Measurements from ENCODE around the gene RTL5.

Gene RTL5

GRCh38 chrX:72110051-72110875 is 21.5 kb downstream of the RTL5 start:
- Mint-ChIP-seq H3K36me3 (no peaks in the 10 kb centered on the region), H3K9me3 (no peaks in the 10 kb centered on the region), H3K4me1 (peaks cover 11% of the 10 kb centered on the region), H3K27me3 (peaks cover 69% of the 10 kb centered on the region), H3K4me3 (no peak overlapping the region), H3K27ac (no peak overlapping the region)
- no peak for DNase-seq
- CTCF ChIA-PET: interaction anchor here (0.7 kb wide), 1 partner anchor 15 kb away, joined by 3 read pairs; no protein-coding TSS in a partner anchor

- H3K27me3 Mint-ChIP-seq: peaks cover 67% of the 10 kb centered on the region
- H3K9me3 Mint-ChIP-seq: no peaks in the 10 kb centered on the region
- no peak overlapping the region for H3K4me3 Mint-ChIP-seq
- CTCF ChIA-PET: no interaction called here
- DNase-seq: no peak
- H3K36me3 Mint-ChIP-seq: no peaks in the 10 kb centered on the region
- peak overlapping the region; percentile 21 for H3K27ac Mint-ChIP-seq
- peaks cover 21% of the 10 kb centered on the region for H3K4me1 Mint-ChIP-seq
These were observed 23.0 kb downstream of the RTL5 start for GRCh38 chrX:72108666-72109065.

GRCh38 chrX:72107841-72108595 is 23.7 kb downstream of the RTL5 start:
- CTCF ChIA-PET: no interaction called here
- H3K9me3 Mint-ChIP-seq: no peaks in the 10 kb centered on the region
- no peak for DNase-seq
- H3K4me1 Mint-ChIP-seq: peaks cover 21% of the 10 kb centered on the region
- H3K4me3 Mint-ChIP-seq: no peak overlapping the region
- H3K36me3 Mint-ChIP-seq: no peaks in the 10 kb centered on the region
- H3K27ac Mint-ChIP-seq: no peak overlapping the region
- peaks cover 67% of the 10 kb centered on the region for H3K27me3 Mint-ChIP-seq

- peaks cover 21% of the 10 kb centered on the region for H3K4me1 Mint-ChIP-seq
- no peaks in the 10 kb centered on the region for H3K9me3 Mint-ChIP-seq
- CTCF ChIA-PET: no interaction called here
- no peak overlapping the region for H3K27ac Mint-ChIP-seq
- H3K4me3 Mint-ChIP-seq: no peak overlapping the region
- H3K27me3 Mint-ChIP-seq: peaks cover 71% of the 10 kb centered on the region
- DNase-seq: no peak
- H3K36me3 Mint-ChIP-seq: no peaks in the 10 kb centered on the region
These were observed 24.4 kb downstream of the RTL5 start for GRCh38 chrX:72107320-72107719.

- CTCF ChIA-PET: interaction anchor here (1.0 kb wide), 1 partner anchor 22 kb away, joined by 4 read pairs; no protein-coding TSS in a partner anchor
- H3K4me3 Mint-ChIP-seq: no peak overlapping the region
- H3K27me3 Mint-ChIP-seq: peaks cover 79% of the 10 kb centered on the region
- DNase-seq: peak; percentile 67
- H3K36me3 Mint-ChIP-seq: no peaks in the 10 kb centered on the region
- H3K9me3 Mint-ChIP-seq: no peaks in the 10 kb centered on the region
- H3K27ac Mint-ChIP-seq: no peak overlapping the region
- peaks cover 39% of the 10 kb centered on the region for H3K4me1 Mint-ChIP-seq
These were observed 26.3 kb downstream of the RTL5 start for GRCh38 chrX:72105436-72105835.

GRCh38 chrX:72102760-72103159 is 29.0 kb downstream of the RTL5 start:
- no peak for DNase-seq
- CTCF ChIA-PET: interaction anchor here (1.7 kb wide), 1 partner anchor 80 kb away, joined by 5 read pairs; no protein-coding TSS in a partner anchor
- Mint-ChIP-seq H3K27me3 (peaks cover 69% of the 10 kb centered on the region), H3K9me3 (no peaks in the 10 kb centered on the region), H3K4me3 (no peak overlapping the region), H3K36me3 (no peaks in the 10 kb centered on the region), H3K4me1 (peaks cover 48% of the 10 kb centered on the region), H3K27ac (no peak overlapping the region)

GRCh38 chrX:72102126-72102525 is 29.6 kb downstream of the RTL5 start:
- Mint-ChIP-seq H3K36me3 (no peaks in the 10 kb centered on the region), H3K9me3 (no peaks in the 10 kb centered on the region), H3K27ac (no peak overlapping the region), H3K27me3 (peaks cover 70% of the 10 kb centered on the region), H3K4me3 (peak overlapping the region; percentile 5), H3K4me1 (peaks cover 47% of the 10 kb centered on the region)
- no peak for DNase-seq
- CTCF ChIA-PET: interaction anchor here (1.7 kb wide), 1 partner anchor 80 kb away, joined by 5 read pairs; no protein-coding TSS in a partner anchor

- Mint-ChIP-seq H3K4me1 (peaks cover 47% of the 10 kb centered on the region), H3K27me3 (peaks cover 75% of the 10 kb centered on the region), H3K36me3 (no peaks in the 10 kb centered on the region), H3K4me3 (no peak overlapping the region), H3K9me3 (no peaks in the 10 kb centered on the region), H3K27ac (peak overlapping the region; percentile 49)
- CTCF ChIA-PET: no interaction called here
- no peak for DNase-seq
These were observed 30.1 kb downstream of the RTL5 start for GRCh38 chrX:72101597-72102037.

- Mint-ChIP-seq H3K9me3 (no peaks in the 10 kb centered on the region), H3K4me3 (peak overlapping the region; percentile 21), H3K4me1 (peaks cover 43% of the 10 kb centered on the region), H3K36me3 (no peaks in the 10 kb centered on the region), H3K27me3 (peaks cover 79% of the 10 kb centered on the region), H3K27ac (peak overlapping the region; percentile 81)
- CTCF ChIA-PET: no interaction called here
- peak; percentile 82 for DNase-seq
These were observed 30.8 kb downstream of the RTL5 start for GRCh38 chrX:72100824-72101351.

- no peak overlapping the region for H3K27ac Mint-ChIP-seq
- peaks cover 81% of the 10 kb centered on the region for H3K27me3 Mint-ChIP-seq
These were observed 31.5 kb downstream of the RTL5 start for GRCh38 chrX:72100051-72100755.

GRCh38 chrX:72097098-72097497 is 34.6 kb downstream of the RTL5 start:
- Mint-ChIP-seq H3K4me1 (peaks cover 25% of the 10 kb centered on the region), H3K27me3 (peaks cover 72% of the 10 kb centered on the region)
- CTCF ChIA-PET: no interaction called here

More at GRCh38 chrX:72100051-72100755, 31.5 kb downstream of the RTL5 start:
- no peak overlapping the region for H3K4me3 Mint-ChIP-seq
- DNase-seq: no peak
- H3K4me1 Mint-ChIP-seq: peaks cover 37% of the 10 kb centered on the region
- H3K9me3 Mint-ChIP-seq: no peaks in the 10 kb centered on the region
- CTCF ChIA-PET: no interaction called here
- no peaks in the 10 kb centered on the region for H3K36me3 Mint-ChIP-seq

GRCh38 chrX:72095370-72095769 is 36.3 kb downstream of the RTL5 start:
- DNase-seq: no peak
- Mint-ChIP-seq H3K4me3 (no peak overlapping the region), H3K27me3 (peaks cover 64% of the 10 kb centered on the region), H3K9me3 (no peaks in the 10 kb centered on the region), H3K4me1 (peaks cover 8% of the 10 kb centered on the region), H3K27ac (no peak overlapping the region), H3K36me3 (no peaks in the 10 kb centered on the region)
- CTCF ChIA-PET: no interaction called here

More at GRCh38 chrX:72097098-72097497, 34.6 kb downstream of the RTL5 start:
- H3K4me3 Mint-ChIP-seq: no peak overlapping the region
- no peak for DNase-seq
- no peaks in the 10 kb centered on the region for H3K36me3 Mint-ChIP-seq
- no peak overlapping the region for H3K27ac Mint-ChIP-seq
- H3K9me3 Mint-ChIP-seq: no peaks in the 10 kb centered on the region

GRCh38 chrX:72094894-72095293 is 36.8 kb downstream of the RTL5 start:
- H3K27me3 Mint-ChIP-seq: peaks cover 62% of the 10 kb centered on the region
- peaks cover 3% of the 10 kb centered on the region for H3K4me1 Mint-ChIP-seq
- CTCF ChIA-PET: no interaction called here
- H3K27ac Mint-ChIP-seq: no peak overlapping the region
- H3K9me3 Mint-ChIP-seq: no peaks in the 10 kb centered on the region
- H3K36me3 Mint-ChIP-seq: no peaks in the 10 kb centered on the region
- peak; percentile 51 for DNase-seq
- no peak overlapping the region for H3K4me3 Mint-ChIP-seq

GRCh38 chrX:72089254-72089653 is 42.5 kb downstream of the RTL5 start:
- Mint-ChIP-seq H3K36me3 (no peaks in the 10 kb centered on the region), H3K4me1 (no peaks in the 10 kb centered on the region), H3K4me3 (no peak overlapping the region), H3K27me3 (peaks cover 58% of the 10 kb centered on the region), H3K27ac (no peak overlapping the region), H3K9me3 (no peaks in the 10 kb centered on the region)
- no peak for DNase-seq
- CTCF ChIA-PET: no interaction called here

Measured in activated naive CD4-positive, alpha-beta T cell treated with anti-CD3 and anti-CD28 coated beads, Interleukin-2, amount 10 ng/mL, durations not matched to agents 7 days and 5 days (primary cell).